Colonic mucosa (tissue), 4 donors: ENCODE data around the gene PAFAH1B2. TPM values are rescaled to one million over a fixed set of nuclear protein-coding genes. Genes with fewer than 3 reads are reported as not detected.

Source experiments
- DNase-seq: peaks from one replicate; pipeline ENCODE4 v3.0.0-alpha.2; 2020
- H3K27ac ChIP-seq: fragments of 200-600 bp; one replicate; pipeline ENCODE4 v1.8.0; 2021
- H3K27me3 ChIP-seq: fragments of 200-600 bp; one replicate; pipeline ENCODE4 v1.8.0; 2021
- H3K36me3 ChIP-seq: fragments of 200-600 bp; one replicate; pipeline ENCODE4 v1.8.0; 2021
- H3K4me1 ChIP-seq: fragments of 200-600 bp; one replicate; pipeline ENCODE4 v1.8.0; 2021; ENCODE audit warnings: mild to moderate bottlenecking
- H3K4me3 ChIP-seq: fragments of 200-600 bp; one replicate; pipeline ENCODE4 v1.8.0; 2021
- H3K9ac ChIP-seq, 2 donors: one replicate each; pipeline ENCODE4 v1.7.0; 2013; ENCODE audit warnings: control low read depth in 2 of 2, low read depth in 2 of 2, low read length in 2 of 2
- H3K9me3 ChIP-seq: fragments of 200-600 bp; one replicate; pipeline ENCODE4 v1.8.0; 2021
- intact Hi-C: fragments of 100-400 bp; cut with DNase I; formaldehyde crosslinking; loops from one replicate; pipeline ENCODE4 v1.14.1; 2022
- total RNA-seq, 2 donors: library from RNA; stranded (reverse); fragmentation: NEBNext Ultra II Directional in 1 of 2; extraction: Animal tissue kit (Norgen Biotek cat#: 25700) in 1 of 2; gene quantifications; one replicate each; pipeline ENCODE4 v1.2.1, GENCODE V29; 2021
- TF ChIP-seq, protein P1 (sequence below): fragments of 200-600 bp; IDR thresholded peaks from one replicate; pipeline ENCODE4 v1.8.0; 2022; ENCODE audit warnings: antibody characterized with exemption, mild to moderate bottlenecking
- donor health status: healthy.
- donor health status: DM: no; HTN: no; CAD: no.
- donor health status: DM: no; HTN: no; CAD: no.

Gene PAFAH1B2
- total RNA-seq, 2 donors from 2014 or later: 76.4 to 80.5 TPM

GRCh38 chr11:117097389-117098268, 46.5 kb upstream of the PAFAH1B2 start:
- Histone ChIP-seq H3K9ac (peak overlapping the region; percentile 89 to 99), H3K36me3 (no peaks in the 10 kb centered on the region), H3K4me1 (peaks cover 17% of the 10 kb centered on the region), H3K9me3 (no peaks in the 10 kb centered on the region), H3K27me3 (no peaks in the 10 kb centered on the region), H3K27ac (peak overlapping the region; percentile 81), H3K4me3 (peak overlapping the region; percentile 73)
- peak; percentile 45 for DNase-seq
- TF ChIP-seq, protein P1, sequence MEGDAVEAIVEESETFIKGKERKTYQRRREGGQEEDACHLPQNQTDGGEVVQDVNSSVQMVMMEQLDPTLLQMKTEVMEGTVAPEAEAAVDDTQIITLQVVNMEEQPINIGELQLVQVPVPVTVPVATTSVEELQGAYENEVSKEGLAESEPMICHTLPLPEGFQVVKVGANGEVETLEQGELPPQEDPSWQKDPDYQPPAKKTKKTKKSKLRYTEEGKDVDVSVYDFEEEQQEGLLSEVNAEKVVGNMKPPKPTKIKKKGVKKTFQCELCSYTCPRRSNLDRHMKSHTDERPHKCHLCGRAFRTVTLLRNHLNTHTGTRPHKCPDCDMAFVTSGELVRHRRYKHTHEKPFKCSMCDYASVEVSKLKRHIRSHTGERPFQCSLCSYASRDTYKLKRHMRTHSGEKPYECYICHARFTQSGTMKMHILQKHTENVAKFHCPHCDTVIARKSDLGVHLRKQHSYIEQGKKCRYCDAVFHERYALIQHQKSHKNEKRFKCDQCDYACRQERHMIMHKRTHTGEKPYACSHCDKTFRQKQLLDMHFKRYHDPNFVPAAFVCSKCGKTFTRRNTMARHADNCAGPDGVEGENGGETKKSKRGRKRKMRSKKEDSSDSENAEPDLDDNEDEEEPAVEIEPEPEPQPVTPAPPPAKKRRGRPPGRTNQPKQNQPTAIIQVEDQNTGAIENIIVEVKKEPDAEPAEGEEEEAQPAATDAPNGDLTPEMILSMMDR: no peak
- intact Hi-C loops: no loop called here

GRCh38 chr11:117098269-117099232, 45.5 kb upstream of the PAFAH1B2 start, which contains the start of gene SIK3:
TSS of gene SIK3 (minus strand) at chr11:117098428. CDS start at chr11:117098415, 13 bp downstream.
- peak; percentile 93 for DNase-seq
- no peaks in the 10 kb centered on the region for H3K27me3 ChIP-seq
- H3K36me3 ChIP-seq: no peaks in the 10 kb centered on the region
- TF ChIP-seq, protein P1: no peak
- H3K27ac ChIP-seq: peak within 1 kb of the TSS; percentile 81
- no peaks in the 10 kb centered on the region for H3K9me3 ChIP-seq
- intact Hi-C loops: no loop called here
- H3K4me1 ChIP-seq: peaks cover 17% of the 10 kb centered on the region
- peak within 1 kb of the TSS; percentile 89 to 99 for H3K9ac ChIP-seq
- H3K4me3 ChIP-seq: peak within 1 kb of the TSS; percentile 73

DNA sequence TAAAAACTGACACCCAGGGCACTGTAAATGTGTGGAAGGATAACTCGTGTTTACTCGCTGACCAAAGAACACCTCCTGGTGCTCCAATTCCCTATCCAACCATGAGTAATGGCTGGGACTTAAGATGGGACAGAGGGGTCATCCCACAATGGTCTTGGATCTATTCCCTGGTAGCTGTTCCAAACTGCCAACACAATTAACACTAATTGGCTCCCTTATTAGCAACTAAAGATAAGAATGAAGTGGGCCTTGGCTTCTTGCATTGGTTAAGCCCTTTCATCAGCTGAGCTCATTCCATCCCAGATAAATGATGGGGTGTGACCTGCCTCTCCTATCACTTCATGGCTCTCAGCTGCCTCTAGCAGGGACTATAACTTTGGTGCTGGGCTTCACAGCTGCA, 44.4 kb upstream of the PAFAH1B2 start:
- H3K36me3 ChIP-seq: no peaks in the 10 kb centered on the region
- intact Hi-C loops: loop anchor here (10.0 kb wide), 1 partner anchor 125 kb away; no protein-coding TSS in a partner anchor
- no peak overlapping the region for H3K4me3 ChIP-seq
- peaks cover 17% of the 10 kb centered on the region for H3K4me1 ChIP-seq
- H3K27me3 ChIP-seq: no peaks in the 10 kb centered on the region
- no peaks in the 10 kb centered on the region for H3K9me3 ChIP-seq
- DNase-seq: no peak
- TF ChIP-seq, protein P1: no peak
- H3K9ac ChIP-seq: no peak overlapping the region
- H3K27ac ChIP-seq: peak overlapping the region; percentile 72

DNA sequence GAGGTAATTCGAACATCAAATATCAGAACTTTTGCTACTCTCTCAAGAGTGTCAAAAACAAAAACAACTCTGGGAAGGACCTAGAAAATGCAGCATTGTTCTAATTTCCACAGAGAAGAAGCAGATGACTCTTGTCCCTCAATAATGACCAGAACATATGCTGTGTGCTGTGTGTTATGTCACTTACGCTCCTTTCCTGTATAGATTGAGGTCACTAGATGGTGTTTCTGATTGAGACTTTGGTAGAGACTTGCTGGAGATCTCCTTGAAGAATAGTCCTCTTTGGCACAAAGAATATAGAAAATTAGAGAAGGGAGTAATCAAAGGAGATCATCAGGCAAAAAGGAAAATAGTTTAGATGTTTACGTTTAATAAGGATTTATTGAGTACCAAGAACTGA, 43.5 kb upstream of the PAFAH1B2 start:
- TF ChIP-seq, protein P1: no peak

More for the DNA sequence above, 43.5 kb upstream of the PAFAH1B2 start:
- H3K27me3 ChIP-seq: no peaks in the 10 kb centered on the region
- no peak overlapping the region for H3K9ac ChIP-seq
- no peak for DNase-seq
- H3K36me3 ChIP-seq: no peaks in the 10 kb centered on the region
- intact Hi-C loops: loop anchor here (10.0 kb wide), 1 partner anchor 124 kb away; no protein-coding TSS in a partner anchor
- H3K9me3 ChIP-seq: no peaks in the 10 kb centered on the region
- no peak overlapping the region for H3K27ac ChIP-seq
- no peak overlapping the region for H3K4me3 ChIP-seq
- H3K4me1 ChIP-seq: peaks cover 13% of the 10 kb centered on the region
